Epidermal melanocyte (primary cell): ENCODE measurements around the gene AKAIN1.

Experiments used
- DNase-seq: peaks from one replicate; pipeline ENCODE4 v3.0.0; 2011; ENCODE audit warnings: low spot score; ENCODE audit not compliant: insufficient read length

The AKAIN1 gene

GRCh38 chr18:5097116-5097703 is 99.8 kb downstream of the AKAIN1 start:
- DNase-seq, result no peak

- DNase-seq, result no peak
Measured at GRCh38 chr18:5095239-5095638, 101.8 kb downstream of the AKAIN1 start.

GRCh38 chr18:5093902-5094301 is 103.2 kb downstream of the AKAIN1 start:
- DNase-seq, result no peak
